ENCODE data around the gene KRTAP5-1.

DNA sequence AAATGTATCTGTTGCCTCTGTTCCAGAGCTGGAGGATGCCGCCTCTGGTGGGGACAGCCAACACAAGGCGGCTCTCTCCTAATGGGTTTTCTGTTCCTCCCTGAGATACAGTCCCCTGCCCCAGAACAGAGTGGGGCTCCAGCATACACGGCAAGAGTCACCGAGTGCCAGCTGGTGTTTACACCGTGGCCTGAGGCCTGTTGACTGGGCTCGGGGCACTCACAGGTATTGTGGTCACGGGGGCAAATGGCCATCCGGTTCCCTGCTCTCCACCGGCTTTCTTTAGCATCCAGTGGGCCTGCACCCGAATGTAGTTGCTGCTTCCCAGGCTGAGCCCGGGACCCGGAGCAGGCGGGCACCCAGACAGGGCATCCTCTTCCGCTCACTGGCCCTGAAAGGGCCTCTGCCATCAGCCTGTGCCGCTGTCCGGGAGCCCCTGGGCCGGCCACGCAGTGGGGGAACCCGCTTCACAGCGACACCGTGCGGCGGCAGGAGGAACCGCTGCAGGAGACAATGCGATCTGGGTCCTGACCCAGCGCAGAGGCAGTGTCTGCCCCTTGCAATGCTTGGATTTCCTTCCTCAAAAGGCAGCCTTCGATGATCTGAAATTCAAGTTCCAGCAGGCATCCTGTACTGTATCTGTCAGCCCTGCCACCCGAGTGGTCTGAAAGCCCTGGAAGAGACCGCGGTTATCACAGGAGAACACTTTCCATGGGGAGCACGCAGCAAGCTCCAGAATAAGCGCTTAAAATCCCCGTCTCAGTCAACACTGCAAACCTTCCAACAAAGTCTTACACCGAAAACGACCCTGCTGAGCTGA lies 43.6 kb upstream of the KRTAP5-1 start:
- TF ChIP-seq, protein P1, sequence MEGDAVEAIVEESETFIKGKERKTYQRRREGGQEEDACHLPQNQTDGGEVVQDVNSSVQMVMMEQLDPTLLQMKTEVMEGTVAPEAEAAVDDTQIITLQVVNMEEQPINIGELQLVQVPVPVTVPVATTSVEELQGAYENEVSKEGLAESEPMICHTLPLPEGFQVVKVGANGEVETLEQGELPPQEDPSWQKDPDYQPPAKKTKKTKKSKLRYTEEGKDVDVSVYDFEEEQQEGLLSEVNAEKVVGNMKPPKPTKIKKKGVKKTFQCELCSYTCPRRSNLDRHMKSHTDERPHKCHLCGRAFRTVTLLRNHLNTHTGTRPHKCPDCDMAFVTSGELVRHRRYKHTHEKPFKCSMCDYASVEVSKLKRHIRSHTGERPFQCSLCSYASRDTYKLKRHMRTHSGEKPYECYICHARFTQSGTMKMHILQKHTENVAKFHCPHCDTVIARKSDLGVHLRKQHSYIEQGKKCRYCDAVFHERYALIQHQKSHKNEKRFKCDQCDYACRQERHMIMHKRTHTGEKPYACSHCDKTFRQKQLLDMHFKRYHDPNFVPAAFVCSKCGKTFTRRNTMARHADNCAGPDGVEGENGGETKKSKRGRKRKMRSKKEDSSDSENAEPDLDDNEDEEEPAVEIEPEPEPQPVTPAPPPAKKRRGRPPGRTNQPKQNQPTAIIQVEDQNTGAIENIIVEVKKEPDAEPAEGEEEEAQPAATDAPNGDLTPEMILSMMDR (IDR thresholded peaks at IDR 0.05) = peak; percentile 82
- TF ChIP-seq PHF8 (IDR thresholded peaks at IDR 0.05; ENCODE audit: borderline replicate concordance, low read depth) (no peak), POLR2A (IDR thresholded peaks at IDR 0.05; ENCODE audit: low read length) (no peak), POLR2AphosphoS2 (conservative IDR thresholded peaks at IDR 0.05; ENCODE audit: low read length) (no peak), KDM1A (IDR thresholded peaks at IDR 0.05; ENCODE audit: low read depth) (no peak), CHD2 (IDR thresholded peaks at IDR 0.05; ENCODE audit: low read length, partially characterized antibody) (no peak), CEBPB (IDR thresholded peaks at IDR 0.05) (no peak), SREBF2 (IDR thresholded peaks at IDR 0.05) (no peak), KDM5A (IDR thresholded peaks at IDR 0.05) (no peak), TP53 (CRISPR knock-in tag; IDR thresholded peaks at IDR 0.05) (no peak)
- TF ChIP-seq, protein P2, sequence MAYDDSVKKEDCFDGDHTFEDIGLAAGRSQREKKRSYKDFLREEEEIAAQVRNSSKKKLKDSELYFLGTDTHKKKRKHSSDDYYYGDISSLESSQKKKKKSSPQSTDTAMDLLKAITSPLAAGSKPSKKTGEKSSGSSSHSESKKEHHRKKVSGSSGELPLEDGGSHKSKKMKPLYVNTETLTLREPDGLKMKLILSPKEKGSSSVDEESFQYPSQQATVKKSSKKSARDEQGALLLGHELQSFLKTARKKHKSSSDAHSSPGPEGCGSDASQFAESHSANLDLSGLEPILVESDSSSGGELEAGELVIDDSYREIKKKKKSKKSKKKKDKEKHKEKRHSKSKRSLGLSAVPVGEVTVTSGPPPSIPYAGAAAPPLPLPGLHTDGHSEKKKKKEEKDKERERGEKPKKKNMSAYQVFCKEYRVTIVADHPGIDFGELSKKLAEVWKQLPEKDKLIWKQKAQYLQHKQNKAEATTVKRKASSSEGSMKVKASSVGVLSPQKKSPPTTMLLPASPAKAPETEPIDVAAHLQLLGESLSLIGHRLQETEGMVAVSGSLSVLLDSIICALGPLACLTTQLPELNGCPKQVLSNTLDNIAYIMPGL (CRISPR knock-in tag; IDR thresholded peaks at IDR 0.05; ENCODE audit: borderline replicate concordance) = no peak
- TF ChIP-seq, protein P3, sequence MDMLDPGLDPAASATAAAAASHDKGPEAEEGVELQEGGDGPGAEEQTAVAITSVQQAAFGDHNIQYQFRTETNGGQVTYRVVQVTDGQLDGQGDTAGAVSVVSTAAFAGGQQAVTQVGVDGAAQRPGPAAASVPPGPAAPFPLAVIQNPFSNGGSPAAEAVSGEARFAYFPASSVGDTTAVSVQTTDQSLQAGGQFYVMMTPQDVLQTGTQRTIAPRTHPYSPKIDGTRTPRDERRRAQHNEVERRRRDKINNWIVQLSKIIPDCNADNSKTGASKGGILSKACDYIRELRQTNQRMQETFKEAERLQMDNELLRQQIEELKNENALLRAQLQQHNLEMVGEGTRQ (IDR thresholded peaks at IDR 0.05) = no peak
- TF ChIP-seq, protein P4, sequence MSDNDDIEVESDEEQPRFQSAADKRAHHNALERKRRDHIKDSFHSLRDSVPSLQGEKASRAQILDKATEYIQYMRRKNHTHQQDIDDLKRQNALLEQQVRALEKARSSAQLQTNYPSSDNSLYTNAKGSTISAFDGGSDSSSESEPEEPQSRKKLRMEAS (IDR thresholded peaks at IDR 0.05) = no peak

All from A549 (cell line).